Cardiac fibroblast (primary cell): ENCODE measurements around the gene BTLA.
"Not testable (repeated sequence)": the region's sequence is repeated elsewhere in the genome, so short reads cannot be mapped to it uniquely, and the experiment has no call there.

Experiments
- DNase-seq, 2 donors: peaks; one replicate each; pipeline versions ENCODE4 v3.0.0 to v3.0.0-alpha.2; 2010; ENCODE audit warnings: low read depth in 2 of 2
- H3K4me3 ChIP-seq, 2 donors: replicated peaks in 1 of 2; 1 replicate in 1 of 2; 2 replicates in 1 of 2; pipeline ENCODE4 v1.5.1; 2011; ENCODE audit warnings: low read depth in 2 of 2, low read length in 2 of 2, mild to moderate bottlenecking in 2 of 2, moderate library complexity in 1 of 2
- TF ChIP-seq, protein P1 (sequence below): IDR thresholded peaks from one replicate; pipeline ENCODE4 v1.5.1; 2011; ENCODE audit warnings: low read depth, mild to moderate bottlenecking, low read length, inconsistent platforms

The BTLA gene

DNA sequence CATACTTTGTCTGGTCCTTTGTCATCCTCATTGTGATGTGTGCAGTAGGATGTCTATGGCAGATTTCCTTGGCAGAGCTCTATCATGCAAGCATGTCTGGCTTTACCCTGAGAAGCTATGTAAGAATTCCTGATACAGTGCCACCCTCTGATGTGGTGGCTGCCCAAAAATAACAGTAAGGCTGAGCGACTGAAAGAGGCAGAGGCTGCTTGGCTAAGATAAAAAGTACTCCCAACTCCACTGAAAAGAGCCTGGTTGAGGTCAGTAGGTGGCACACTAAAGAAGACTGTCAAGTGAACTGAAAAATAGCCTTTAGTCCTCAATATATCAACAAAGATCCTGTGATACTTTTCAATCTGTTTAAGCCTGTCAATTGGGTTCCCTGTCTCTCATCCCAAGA lies 31.7 kb downstream of the BTLA start:
- DNase-seq, result no peak
- TF ChIP-seq, protein P1, sequence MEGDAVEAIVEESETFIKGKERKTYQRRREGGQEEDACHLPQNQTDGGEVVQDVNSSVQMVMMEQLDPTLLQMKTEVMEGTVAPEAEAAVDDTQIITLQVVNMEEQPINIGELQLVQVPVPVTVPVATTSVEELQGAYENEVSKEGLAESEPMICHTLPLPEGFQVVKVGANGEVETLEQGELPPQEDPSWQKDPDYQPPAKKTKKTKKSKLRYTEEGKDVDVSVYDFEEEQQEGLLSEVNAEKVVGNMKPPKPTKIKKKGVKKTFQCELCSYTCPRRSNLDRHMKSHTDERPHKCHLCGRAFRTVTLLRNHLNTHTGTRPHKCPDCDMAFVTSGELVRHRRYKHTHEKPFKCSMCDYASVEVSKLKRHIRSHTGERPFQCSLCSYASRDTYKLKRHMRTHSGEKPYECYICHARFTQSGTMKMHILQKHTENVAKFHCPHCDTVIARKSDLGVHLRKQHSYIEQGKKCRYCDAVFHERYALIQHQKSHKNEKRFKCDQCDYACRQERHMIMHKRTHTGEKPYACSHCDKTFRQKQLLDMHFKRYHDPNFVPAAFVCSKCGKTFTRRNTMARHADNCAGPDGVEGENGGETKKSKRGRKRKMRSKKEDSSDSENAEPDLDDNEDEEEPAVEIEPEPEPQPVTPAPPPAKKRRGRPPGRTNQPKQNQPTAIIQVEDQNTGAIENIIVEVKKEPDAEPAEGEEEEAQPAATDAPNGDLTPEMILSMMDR, result no peak
- H3K4me3 ChIP-seq, result no peak overlapping the region

DNA sequence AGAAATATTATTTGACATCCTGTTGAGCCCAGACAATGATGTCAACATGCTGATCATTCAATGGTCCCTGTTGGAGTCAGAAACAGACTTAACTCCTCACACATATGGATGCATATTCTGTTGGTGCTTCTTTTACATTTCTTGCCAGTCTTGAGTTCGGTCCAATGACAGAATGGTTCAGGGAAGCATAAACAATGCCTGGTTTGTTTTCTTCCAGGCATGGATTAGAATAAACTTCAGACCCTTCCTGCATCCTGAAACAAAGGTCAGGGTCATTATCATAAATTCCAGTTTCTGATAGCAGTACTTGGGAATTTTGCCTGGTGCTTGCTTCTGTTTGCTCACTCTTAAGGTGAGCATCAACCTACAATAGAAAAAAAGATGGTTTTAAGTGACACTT lies 33.3 kb downstream of the BTLA start:
- TF ChIP-seq, protein P1, result no peak
- no peak overlapping the region for H3K4me3 ChIP-seq
- no peak for DNase-seq

DNA sequence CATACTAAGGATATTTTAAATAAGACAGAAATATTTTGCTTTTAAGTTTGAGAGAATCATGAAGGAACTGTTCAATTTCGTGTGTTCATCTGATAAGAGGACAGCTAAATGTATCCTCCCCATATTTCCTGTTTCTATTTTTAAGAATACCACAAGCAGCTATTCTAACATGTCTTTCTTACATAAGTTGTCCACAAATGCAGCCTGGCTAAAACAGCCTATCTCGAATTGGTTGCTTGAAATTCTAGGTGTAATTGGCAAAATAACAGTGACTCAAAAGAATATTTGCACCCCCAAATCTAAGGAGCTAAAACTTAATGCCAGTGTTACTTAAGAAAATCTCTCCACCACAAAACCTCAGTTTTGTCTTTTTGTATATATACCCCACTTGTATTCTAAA lies 35.0 kb downstream of the BTLA start:
- TF ChIP-seq, protein P1, result no peak
- H3K4me3 ChIP-seq, result no peak overlapping the region
- DNase-seq, result peak; percentile 10 to 32

DNA sequence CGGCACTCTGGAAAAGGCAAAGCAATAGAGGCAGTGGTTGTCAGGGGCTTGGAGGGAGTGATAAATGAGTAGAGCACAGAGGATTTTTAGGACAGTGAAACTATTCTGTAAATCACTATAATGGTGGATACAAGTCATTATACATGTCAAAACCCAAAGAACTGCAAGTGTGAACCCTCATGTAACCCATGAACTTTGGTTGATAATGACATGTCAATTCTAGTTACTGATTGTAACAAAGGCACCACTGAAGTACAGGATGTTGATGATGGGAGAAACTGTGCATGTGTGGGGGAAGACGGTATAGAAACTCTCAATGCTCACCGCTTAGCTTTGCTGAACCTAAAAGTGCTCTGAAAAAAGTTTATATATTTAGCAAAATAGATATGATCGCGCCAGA lies 36.0 kb downstream of the BTLA start:
- TF ChIP-seq, protein P1, result no peak
- H3K4me3 ChIP-seq, result no peak overlapping the region
- no peak for DNase-seq

DNA sequence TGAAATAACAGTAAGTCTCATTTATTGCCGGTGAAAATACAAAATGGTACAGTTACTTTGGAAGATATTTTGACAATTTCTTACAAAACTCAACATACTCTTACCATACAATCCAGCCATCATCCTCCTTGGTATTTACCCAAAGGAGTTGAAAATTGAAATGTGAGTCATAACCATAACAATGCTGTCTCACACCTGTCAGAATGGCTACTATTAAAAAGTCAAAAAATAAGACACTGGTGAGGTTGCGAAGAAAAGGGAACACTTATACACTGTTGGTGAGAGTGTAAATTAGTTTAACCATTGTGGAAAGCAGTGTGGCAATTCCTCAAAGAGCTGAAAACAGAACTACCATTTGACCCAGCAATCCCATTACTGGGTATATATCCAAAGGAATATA lies 37.5 kb downstream of the BTLA start:
- H3K4me3 ChIP-seq, DNase-seq: not testable (repeated sequence)

- no peak overlapping the region for H3K4me3 ChIP-seq
- TF ChIP-seq, protein P1, result no peak
- no peak for DNase-seq
Measured at GRCh38 chr3:112460519-112461195, 38.6 kb downstream of the BTLA start.

- TF ChIP-seq, protein P1, result no peak
- no peak overlapping the region for H3K4me3 ChIP-seq
- DNase-seq, result no peak
Measured at GRCh38 chr3:112459750-112460149, 39.5 kb downstream of the BTLA start.
